Brain pericyte (primary cell): ENCODE results near the gene UPK1A.

Experiments
- DNase-seq: peaks from one replicate; pipeline ENCODE4 v3.0.0-alpha.2; 2012; ENCODE audit warnings: low read depth, low spot score

Gene UPK1A

GRCh38 chr19:35666251-35666913 is at the start of gene UPK1A:
UPK1A (plus strand) TSS chr19:35666517; CDS start chr19:35666813, 296 bp downstream.
- no peak for DNase-seq

- no peak for DNase-seq
These were observed 47.5 kb upstream of the UPK1A start for GRCh38 chr19:35618857-35619256.

- DNase-seq: no peak
These were observed 46.9 kb upstream of the UPK1A start for GRCh38 chr19:35619290-35619923.

GRCh38 chr19:35620001-35620400 is 46.3 kb upstream of the UPK1A start:
- no peak for DNase-seq

- DNase-seq: no peak
These were observed 44.6 kb upstream of the UPK1A start for GRCh38 chr19:35621708-35622107.

- no peak for DNase-seq
These were observed 43.6 kb upstream of the UPK1A start for GRCh38 chr19:35622750-35623149.

GRCh38 chr19:35623327-35624010 is 42.8 kb upstream of the UPK1A start:
- DNase-seq: no peak

- no peak for DNase-seq
These were observed 38.1 kb upstream of the UPK1A start for GRCh38 chr19:35628264-35628564.

- peak; percentile 98 for DNase-seq
These were observed 37.6 kb upstream of the UPK1A start, which contains the start of gene RBM42 for GRCh38 chr19:35628565-35629331. RBM42 (plus strand) TSS chr19:35629036; CDS start chr19:35629154, 118 bp downstream.

GRCh38 chr19:35629332-35629633 is 37.0 kb upstream of the UPK1A start:
- DNase-seq: no peak

- DNase-seq: no peak
These were observed 32.4 kb upstream of the UPK1A start for GRCh38 chr19:35633727-35634440.

GRCh38 chr19:35636651-35637050 is 29.7 kb upstream of the UPK1A start:
- no peak for DNase-seq

- no peak for DNase-seq
These were observed 29.2 kb upstream of the UPK1A start for GRCh38 chr19:35637165-35637564.

- no peak for DNase-seq
These were observed 27.0 kb upstream of the UPK1A start for GRCh38 chr19:35639321-35639639.

- DNase-seq: no peak
These were observed 26.5 kb upstream of the UPK1A start for GRCh38 chr19:35639863-35640262.

GRCh38 chr19:35641515-35642151 is 24.7 kb upstream of the UPK1A start, which contains the start of gene ETV2:
ETV2 (plus strand) TSS chr19:35641745; CDS start chr19:35642461, 716 bp downstream.
- no peak for DNase-seq

GRCh38 chr19:35642312-35642711 is 24.0 kb upstream of the UPK1A start:
- DNase-seq: no peak

- DNase-seq: no peak
These were observed 23.5 kb upstream of the UPK1A start for GRCh38 chr19:35642798-35643254.

- peak; percentile 69 for DNase-seq
These were observed 22.8 kb upstream of the UPK1A start for GRCh38 chr19:35643255-35644205.
